ENCODE data around the gene PDIK1L. TPM values are rescaled to one million over a fixed set of nuclear protein-coding genes. Genes with fewer than 3 reads are reported as not detected.

PDIK1L gene
- total and polyA plus RNA-seq, 9 of the 15 experiments (the other 6 are each of a cell fraction or from before 2014, with no cell fraction given) = 12.8 to 30.2 (median 21.5) TPM

DNA sequence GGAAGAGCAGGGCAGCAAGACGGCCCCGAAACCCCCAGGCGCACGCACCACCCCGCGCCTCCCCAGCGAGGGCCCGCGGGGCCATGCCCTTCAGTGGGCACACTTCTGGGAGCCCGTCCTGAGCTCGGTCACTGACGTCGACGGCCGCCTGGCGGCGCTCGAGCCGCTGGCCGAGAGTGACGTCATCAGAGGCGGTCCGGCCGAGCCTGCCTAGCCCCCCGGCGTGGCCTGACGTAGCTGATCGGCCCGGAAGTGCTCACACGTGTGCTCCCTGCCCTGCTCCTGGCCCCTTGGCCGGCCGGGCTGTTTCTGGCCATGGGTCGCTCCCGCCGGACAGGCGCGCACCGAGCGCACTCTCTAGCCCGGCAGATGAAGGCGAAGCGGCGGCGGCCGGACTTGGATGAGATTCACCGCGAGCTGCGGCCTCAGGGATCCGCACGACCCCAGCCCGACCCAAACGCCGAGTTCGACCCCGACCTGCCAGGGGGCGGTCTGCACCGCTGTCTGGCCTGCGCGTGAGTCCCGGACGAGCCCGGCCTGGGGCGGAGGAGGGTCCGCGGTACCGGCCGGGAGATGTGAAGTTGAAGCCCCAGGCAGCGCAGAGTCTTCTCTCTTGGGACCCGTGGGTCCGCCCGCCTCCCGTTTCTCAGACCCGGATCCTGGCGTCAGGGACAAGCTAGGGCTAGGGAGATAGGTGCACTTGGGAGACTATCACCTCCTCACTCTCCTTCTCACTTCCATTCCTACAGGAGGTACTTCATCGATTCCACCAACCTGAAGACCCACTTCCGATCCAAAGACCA lies 58.2 kb downstream of the PDIK1L start, which contains the start of gene ZNF593 (continued):
- no peak for TF ChIP-seq OTX1 (CRISPR knock-in tag; IDR thresholded peaks at IDR 0.05)
- peak; percentile 73 for TF ChIP-seq BACH1 (tag; IDR thresholded peaks at IDR 0.05)
- no peak for TF ChIP-seq PTRF (tag; IDR thresholded peaks at IDR 0.05)
- peak; percentile 73 for TF ChIP-seq TAF1 (IDR thresholded peaks at IDR 0.05; ENCODE audit: control insufficient read depth, extremely low read depth, insufficient read depth, low read length, severe bottlenecking)
- TF ChIP-seq PTTG1 (tag; IDR thresholded peaks at IDR 0.05; ENCODE audit: low read depth) = no peak
- TF ChIP-seq, protein P1, sequence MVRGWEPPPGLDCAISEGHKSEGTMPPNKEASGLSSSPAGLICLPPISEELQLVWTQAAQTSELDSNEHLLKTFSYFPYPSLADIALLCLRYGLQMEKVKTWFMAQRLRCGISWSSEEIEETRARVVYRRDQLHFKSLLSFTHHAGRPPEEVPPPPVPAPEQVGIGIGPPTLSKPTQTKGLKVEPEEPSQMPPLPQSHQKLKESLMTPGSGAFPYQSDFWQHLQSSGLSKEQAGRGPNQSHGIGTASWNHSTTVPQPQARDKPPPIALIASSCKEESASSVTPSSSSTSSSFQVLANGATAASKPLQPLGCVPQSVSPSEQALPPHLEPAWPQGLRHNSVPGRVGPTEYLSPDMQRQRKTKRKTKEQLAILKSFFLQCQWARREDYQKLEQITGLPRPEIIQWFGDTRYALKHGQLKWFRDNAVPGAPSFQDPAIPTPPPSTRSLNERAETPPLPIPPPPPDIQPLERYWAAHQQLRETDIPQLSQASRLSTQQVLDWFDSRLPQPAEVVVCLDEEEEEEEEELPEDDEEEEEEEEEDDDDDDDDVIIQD (CRISPR knock-in tag; IDR thresholded peaks at IDR 0.05) = no peak; the same call in 1 of the 2 replicates
- 0 out of 2 replicates have a peak, but pooled peaks have one; percentile 90 for TF ChIP-seq PHB (CRISPR knock-in tag; IDR thresholded peaks at IDR 0.05)
- peak; percentile 63 to 73 for TF ChIP-seq NRF1 (conservative IDR thresholded peaks at IDR 0.05 in 1 of 2, IDR thresholded peaks at IDR 0.05 in 1 of 2)
- TF ChIP-seq SNAPC5 (CRISPR knock-in tag; IDR thresholded peaks at IDR 0.05) = no peak
- TF ChIP-seq PHF8 (IDR thresholded peaks at IDR 0.05; ENCODE audit: borderline replicate concordance, low read length) = peak; percentile 91
- no peak for TF ChIP-seq CCAR2 (IDR thresholded peaks at IDR 0.05; ENCODE audit: low read depth, low read length)
- no peak for TF ChIP-seq GTF2A2 (tag; IDR thresholded peaks at IDR 0.05)
- peak; percentile 74 for TF ChIP-seq CEBPG (CRISPR knock-in tag; IDR thresholded peaks at IDR 0.05)
- TF ChIP-seq CEBPG (tag; conservative IDR thresholded peaks at IDR 0.05 in 1 of 2, IDR thresholded peaks at IDR 0.05 in 1 of 2) = no peak
- no peak for TF ChIP-seq SRSF9 (IDR thresholded peaks at IDR 0.05; ENCODE audit: borderline replicate concordance, low read depth, low read length)
- TF ChIP-seq ZNF134 (CRISPR knock-in tag; conservative IDR thresholded peaks at IDR 0.05) = no peak
- TF ChIP-seq ZNF263 (CRISPR knock-in tag; IDR thresholded peaks at IDR 0.05; ENCODE audit: borderline replicate concordance) = peak; percentile 98
- TF ChIP-seq STAG1 (CRISPR knock-in tag; IDR thresholded peaks at IDR 0.05; ENCODE audit: borderline replicate concordance) = peak; percentile 80
- no peak for TF ChIP-seq NCOA4 (IDR thresholded peaks at IDR 0.05; ENCODE audit: partially characterized antibody)
- TF ChIP-seq E2F1 (CRISPR knock-in tag; IDR thresholded peaks at IDR 0.05) = peak; percentile 83
- TF ChIP-seq RFX7 (CRISPR knock-in tag; IDR thresholded peaks at IDR 0.05) = no peak
- no peak for TF ChIP-seq CBFB (CRISPR knock-in tag; IDR thresholded peaks at IDR 0.05)
- no peak for TF ChIP-seq STAT5A (IDR thresholded peaks at IDR 0.05; ENCODE audit: borderline replicate concordance, low read length)
- TF ChIP-seq SETDB1 (IDR thresholded peaks at IDR 0.05; ENCODE audit: low read length) = peak; percentile 90
- TF ChIP-seq CHD4 (IDR thresholded peaks at IDR 0.05; ENCODE audit: insufficient read depth, insufficient replicate concordance, low read depth, low read length, poor library complexity, severe bottlenecking) = peak; percentile 69
- no peak for TF ChIP-seq SMARCE1 (IDR thresholded peaks at IDR 0.05)
